ENCODE data around the gene UCHL3.

The UCHL3 gene

DNA sequence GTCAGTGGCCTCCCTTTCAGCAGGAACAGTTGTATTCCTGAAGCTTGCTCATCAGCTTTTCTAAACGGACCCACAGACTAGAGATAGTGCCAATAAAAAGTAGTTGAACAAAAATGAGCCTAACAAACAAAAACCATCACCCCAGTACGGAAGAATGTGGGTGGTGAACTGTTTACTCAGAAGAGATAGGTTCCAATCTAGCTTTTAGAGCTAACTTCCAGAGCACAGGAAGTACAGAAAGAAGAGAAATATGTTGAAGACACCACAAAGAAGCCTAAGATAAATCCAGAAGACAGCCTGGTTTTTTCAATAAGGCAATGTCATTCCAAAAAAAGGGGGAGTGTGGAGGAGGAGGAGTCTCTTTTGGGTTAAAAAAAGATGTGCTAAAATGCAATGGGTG, 83.7 kb downstream of the UCHL3 start:
- no peak for DNase-seq

DNA sequence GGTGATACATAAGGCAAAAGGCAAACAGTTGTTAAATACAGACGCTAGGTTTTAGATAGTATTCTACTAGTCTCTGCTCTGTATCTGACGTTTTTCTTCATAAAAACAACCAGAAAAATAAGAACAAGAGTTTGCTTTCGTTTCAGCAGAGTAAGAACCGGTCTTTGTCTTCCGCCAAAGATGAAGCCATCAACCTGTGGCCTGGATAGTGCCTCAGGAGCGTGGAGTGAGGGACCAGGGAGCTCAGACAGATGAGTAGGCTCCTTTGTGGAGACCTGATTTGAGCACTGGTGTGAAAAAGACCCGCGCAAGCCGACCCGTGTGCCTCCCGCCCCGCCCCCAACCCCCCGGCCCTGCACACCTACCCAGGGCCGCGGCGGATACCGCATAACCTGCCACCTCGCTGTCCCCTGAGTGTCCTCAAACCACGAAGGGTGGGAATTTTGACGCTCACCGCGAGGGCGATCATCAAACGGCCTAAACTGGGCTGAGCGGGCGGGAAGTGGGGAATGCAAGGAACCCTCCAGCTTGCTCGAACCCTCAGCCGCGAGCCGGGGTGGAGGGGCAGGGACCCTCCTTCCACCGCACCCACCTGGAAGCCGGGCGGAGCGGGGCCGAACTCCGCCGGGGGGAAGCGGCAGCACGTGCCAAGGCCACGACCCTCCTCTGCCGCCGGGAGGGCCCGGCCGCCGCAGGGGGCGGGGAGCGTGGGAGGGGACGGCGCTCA, 85.7 kb downstream of the UCHL3 start:
- DNase-seq: peak in 1 of 5 experiments; percentile 6

DNA sequence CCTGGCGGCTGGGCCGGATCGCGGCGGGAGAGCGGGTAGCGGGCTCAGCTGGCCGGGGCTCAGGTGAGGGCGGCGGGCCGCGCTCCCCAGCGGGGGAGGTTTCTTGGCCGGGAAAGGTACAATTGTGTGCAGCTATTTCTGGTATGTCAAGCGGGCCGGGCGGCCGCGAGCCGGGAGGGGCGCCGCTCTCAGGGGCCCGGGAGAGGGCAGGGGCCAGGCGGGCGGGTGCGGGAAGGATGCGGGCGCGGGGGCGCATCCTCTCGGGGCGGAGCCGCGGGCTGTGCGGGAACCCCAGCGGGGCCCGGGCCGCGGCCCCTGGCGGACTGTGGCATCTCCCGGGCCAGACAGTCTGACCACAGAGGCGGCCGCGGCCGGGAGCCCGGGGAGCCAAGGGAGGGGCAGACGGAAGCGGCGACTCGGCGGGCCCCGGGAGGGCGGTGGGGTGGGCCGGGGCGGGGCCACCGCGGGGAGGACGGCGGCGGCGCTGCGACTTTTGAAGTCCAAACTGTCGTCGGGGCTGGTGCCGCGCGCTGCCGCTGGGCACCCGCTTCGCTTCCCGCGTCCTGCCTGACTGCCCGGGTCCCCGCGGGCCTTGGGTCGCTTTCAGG, 86.3 kb downstream of the UCHL3 start, which contains the start of gene LMO7:
LMO7 (plus strand) TSS at position 503 of the 608 bp plus-strand sequence. CDS start 328 bp downstream, outside the sequence.
- peak; percentile 10 to 59 (median 37) for DNase-seq

DNA sequence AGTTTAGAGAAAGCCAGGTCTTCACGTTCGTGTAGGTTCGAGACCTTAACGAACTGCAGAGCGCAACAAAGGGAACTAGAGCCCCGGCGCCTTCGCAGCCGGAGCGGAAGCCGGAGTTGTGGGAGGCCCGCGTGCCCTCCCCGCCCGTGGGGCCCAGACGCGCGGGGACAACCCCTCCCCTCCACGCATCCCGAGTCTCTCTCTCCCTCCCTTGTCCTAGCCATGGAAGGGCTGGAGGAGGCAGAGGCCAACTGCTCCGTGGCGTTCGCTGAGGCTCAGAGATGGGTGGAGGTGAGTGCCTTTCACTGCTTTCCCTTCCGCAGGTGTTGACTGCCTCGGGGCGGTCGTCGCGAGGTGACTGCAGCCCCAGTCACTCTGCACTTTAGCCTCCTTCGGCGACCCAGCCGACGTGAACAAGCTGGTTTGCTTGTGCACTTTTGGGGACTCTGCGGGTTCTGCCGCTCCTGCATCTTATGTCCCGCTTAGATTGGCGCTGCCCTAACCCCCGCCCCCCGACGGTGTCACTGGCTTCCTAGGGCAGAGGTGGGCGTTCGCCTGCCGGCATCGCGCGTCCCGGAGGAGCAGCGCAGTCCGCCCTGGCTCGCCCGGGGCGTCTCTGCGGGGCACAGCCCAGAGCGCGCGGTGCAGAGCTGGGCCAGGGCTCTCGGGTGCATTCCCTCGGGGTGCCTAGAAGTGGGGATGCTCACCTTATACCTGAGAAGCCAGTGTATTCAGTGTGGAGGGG, 87.0 kb downstream of the UCHL3 start:
- peak; percentile 15 to 66 (median 19) for DNase-seq

DNA sequence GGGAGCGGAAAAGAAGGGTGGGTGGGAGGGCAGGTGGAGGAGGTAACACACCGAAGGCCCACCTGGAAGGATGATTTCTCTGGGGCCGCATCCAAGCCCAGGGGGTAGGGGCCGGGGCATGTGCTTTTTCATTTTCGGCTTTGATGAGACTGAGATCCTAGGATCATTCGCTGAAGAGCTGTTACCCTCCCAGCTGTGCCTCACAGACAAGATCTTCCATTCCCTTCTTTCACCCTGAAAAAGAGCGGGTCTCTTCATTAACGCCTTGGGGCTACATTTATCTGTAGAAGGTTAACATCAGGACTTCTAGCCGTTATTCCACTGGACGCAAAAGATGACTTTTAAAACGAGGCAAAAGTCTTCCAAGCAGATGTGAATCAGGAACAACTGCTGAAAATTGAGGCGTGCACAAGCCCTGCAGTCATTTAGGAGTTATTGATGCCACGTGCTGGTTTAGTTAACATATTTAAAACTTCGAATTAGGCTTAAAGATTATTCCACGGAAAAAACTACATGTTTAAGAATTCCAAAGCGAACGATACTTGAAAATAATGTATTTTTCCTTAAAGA, 87.7 kb downstream of the UCHL3 start:
- no peak for DNase-seq

DNA sequence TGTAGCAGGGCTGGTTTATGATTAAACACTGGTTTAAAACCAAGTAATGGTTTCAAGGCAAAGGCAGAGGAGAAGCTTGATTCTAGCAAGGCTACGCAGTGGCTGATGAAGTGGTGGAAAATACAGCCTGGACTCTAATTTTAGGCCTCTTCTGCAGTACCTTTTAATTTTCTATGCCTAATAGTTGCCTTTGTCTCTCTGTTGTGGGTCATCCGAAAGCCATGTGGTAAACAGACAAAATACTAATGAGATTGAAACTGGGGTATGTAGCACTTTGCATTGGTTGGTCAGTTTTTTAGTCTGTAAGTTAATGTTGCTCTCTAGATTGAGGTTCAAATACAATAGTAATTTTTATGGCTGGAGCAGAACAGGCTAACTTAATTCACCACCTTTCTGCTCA, 89.9 kb downstream of the UCHL3 start:
- DNase-seq: no peak

DNA sequence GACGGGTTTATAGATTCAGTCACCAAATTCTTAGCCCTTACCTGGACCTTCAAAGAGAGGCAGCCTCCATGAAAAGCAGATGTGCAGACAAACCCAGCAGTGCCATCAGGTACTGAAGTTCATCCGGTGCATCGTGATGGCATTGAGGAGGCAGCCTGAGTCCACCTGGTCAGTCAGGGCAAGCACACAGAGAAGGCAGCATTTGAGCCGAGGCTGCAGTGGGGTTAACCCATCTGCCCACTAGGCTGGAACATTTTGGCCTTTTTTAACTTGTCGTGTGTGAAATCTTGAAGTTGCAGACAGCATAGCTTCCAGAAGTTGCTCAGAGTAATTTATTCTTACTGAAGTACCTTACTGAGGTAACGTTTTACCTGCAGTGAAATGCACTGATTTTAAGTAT, 91.4 kb downstream of the UCHL3 start:
- DNase-seq: no peak

DNA sequence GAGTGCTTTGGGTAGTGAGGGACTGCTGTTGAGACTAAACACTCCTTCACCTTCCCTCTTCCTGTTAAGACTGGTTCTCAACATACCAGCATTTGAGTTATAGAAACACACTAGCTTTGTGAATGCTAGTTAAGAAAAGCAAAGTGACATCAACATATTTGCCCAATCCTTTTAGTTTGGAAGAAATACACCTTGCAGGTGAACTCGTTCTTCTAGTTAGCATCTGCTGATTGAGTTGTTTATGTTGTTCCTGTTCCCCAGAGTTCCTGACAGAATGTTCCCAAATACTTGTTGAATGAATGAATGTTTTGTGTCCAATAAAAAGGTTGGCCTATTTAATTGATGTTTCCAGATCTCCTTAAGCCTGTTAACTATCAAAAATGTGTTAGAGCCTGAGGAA, 93.6 kb downstream of the UCHL3 start:
- DNase-seq: no peak

DNA sequence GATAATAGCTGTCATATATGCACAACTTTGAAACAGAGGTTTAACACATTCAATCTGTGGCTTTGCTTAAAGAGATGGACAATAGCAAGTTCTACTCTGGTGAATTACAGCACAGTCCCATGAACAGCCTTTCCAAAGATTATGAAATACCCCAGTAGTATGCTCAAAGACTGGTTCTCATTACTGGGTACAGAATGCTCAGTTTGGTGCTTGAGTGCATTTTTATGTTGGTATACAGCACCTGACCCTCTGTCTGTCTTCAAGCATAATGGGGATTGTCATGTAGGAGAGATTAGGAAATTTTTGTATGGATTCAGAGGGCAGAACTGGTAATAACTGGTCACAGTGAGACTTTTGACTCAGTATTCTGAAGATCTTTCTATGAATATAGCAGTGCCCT, 94.1 kb downstream of the UCHL3 start:
- no peak for DNase-seq

DNA sequence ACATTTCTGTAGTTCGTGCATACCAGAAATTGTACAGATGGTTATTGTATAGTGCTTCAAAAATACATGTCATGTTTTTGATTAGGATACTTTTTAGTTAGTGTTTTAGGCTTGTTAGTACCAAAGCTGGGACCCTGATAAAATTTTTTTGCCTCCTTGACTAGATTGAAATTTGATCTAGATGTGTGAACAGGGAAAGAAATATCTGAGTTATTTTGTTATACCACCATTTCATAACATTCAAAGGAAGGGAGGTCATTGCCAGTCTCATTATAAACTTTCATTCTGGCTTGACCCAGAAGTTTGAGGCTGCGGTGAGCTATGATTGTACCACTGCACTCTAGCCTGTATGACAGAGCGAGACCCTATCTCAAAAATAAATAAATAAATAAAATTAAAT, 95.5 kb downstream of the UCHL3 start:
- DNase-seq: no peak

DNA sequence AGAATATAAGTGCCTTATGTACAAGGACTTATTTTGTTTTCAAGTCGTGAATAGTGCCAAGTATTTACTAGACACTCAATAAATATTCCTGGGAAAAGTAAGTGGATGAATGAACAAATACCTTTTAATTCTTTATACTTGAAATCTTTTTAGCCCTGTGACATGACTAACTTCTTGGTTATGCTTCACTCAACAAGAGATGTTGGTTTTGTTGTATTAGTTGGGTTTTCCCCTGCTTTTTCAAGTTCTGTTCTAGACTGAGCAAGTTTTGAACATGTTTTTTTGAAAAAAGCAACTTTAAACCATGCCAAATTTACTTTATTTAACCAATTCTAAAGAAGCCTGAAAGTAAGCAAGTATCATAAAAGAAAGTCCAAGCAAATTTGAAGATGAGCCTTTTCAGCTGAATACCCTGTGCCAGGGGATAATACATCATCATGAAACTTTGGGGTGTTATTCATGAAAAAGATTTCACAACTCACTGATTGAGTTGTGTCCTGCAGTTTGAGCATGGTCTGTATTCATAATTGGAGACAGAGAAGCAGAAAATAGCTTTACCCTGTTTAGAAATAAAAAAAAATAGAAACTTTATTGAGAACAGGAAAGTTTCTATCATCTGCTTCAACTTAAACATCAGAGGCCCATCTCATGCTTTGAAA, 97.7 kb downstream of the UCHL3 start:
- no peak for DNase-seq

DNA sequence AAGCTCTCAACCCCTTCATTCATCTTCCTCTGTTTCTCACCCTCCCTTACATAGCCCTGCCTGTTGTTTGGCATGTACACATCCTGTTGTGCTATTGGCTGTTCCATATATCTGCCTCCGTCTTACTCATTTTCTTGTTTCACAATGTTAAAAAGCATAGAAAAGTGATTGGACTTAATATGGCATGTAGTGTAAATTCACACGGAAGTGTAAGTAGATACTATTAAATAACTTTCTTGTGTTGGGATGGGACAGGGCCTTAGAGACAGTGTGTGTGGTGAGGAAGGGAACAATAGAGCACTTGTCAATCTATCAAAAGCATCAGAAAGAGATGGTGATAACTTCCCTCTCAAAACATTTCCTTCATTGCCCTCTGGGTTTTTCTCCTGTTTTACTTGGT, 98.9 kb downstream of the UCHL3 start:
- DNase-seq: no peak

DNA sequence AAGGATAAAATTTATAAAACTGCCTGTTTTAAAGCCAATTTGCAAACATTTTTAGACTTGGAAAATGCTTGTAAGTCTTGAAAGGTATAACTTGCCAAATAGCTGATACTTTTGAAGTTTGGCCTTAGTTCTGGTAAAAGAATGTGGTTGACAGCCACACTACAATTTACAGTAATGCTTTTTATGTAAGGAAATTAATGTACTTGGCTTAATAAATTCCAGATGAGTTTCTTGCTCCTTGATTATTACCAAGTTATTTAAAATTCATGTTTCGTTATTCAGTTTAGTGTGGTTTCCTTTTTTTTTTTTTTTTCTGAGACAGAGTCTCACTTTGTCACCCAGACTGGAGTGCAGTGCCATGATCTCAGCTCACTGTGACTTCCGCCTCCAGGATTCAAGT, 101.4 kb downstream of the UCHL3 start:
- no peak for DNase-seq

DNA sequence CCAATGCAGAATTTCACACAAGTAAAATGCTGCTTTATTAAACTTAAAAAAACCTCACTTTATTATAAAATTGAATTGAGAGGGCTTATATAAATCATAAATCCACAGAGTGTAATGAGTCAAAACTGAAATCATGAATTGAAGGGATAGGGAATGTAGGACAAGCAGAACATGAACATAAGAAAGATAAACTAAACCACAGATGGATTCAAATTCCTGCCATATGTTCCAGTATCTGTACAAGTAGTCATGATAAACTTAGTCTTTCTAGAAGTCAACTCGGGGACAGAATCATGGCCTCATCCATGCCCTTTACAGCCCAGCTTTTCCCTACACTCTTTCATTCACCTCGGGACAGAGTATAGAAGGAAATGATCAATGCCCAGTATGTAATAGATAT, 103.1 kb downstream of the UCHL3 start:
- no peak for DNase-seq

All from T-helper 2 cell (primary cell).